ENCODE data around the gene TSPAN8.

GRCh38 chr12:71159878-71160277, 2.1 kb upstream of the TSPAN8 start:
- TF ChIP-seq CTCF (conservative IDR thresholded peaks at IDR 0.05): no peak
- TF ChIP-seq ZFX (IDR thresholded peaks at IDR 0.05): no peak
